HG03039 (cell line): Measurements from ENCODE around the gene GPR183.
A peak's percentile ranks its signal among the peaks of the same experiment; 100 is the strongest.

ENCODE experiments used
- ATAC-seq: cut with Tn5 transposase; IDR thresholded peaks from one replicate; pipeline ENCODE4 v1.9.1; 2021; ENCODE audit warnings: mild to moderate bottlenecking, moderate library complexity; ENCODE audit not compliant: unreplicated experiment

The GPR183 gene

DNA sequence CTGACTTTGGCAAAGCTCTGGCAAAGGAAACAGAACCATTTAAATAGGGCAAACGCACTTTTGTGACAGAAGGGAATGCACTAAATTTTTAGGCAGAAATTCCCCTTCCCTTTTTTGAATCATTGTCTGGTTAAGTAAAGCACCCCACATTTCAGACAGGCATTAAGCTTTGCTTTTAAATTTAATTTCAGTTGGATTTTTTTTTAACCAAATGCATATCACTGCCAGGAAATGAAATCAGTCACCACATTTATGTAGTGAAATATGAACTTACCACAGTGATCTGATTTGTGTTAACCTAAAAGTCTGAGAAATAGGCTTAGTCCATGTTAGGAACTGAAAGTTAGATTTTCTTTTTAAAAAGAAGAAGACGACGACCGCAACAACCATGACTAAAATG is 10.8 kb downstream of the GPR183 start:
- no peak for ATAC-seq

DNA sequence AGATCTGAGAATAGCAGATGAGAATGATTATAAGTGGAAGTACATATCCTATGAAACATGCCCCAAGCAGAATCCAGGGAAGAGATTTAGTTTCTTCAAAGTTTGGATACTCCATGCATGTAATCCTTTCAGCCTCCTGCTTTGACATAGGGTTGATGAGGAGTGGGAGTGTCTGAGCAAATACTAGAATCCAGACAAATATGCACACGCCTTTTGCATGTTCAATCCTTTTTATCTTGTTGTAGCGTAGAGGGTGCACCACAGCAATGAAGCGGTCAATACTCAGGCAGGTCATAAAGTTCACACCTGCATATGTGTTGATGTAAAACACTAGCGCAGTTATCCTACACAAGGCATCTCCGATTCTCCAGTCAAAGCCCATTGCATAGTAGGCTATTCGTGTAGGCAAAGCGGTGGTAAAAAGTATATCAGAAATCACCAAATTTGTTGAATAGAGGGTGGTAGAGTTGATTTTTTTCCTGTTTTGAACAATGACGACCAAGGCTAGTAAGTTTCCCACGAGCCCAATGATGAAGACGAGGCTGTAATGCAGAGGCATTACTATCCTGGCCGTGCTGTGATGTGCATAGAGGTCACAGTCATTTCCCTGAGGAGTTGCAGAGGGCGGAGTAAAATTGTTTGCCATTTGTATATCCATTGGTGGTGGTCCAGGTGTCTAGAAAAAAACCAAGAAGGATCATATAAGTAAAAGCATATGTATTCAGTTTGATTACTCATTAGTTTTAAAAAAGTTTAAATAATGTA is 11.5 kb downstream of the GPR183 start:
- ATAC-seq = no peak

DNA sequence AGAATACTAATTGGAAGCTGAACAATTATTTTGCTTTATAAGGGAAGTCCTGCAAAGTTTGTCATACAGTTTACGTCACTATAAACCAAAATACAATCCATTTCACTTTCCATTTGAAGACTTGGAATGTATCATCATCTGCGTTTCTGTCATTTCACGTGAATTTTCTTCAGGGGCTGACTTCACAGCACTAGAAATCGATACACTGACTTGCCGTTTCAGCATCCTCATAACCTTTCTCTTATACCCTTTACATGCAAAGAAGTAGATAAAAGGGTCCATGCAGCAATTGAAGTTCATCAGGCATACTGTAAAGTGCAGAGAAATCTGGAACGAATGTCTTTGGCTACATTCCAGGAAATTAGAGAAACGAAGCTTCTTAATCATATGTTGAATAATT is 12.2 kb downstream of the GPR183 start:
- no peak for ATAC-seq

DNA sequence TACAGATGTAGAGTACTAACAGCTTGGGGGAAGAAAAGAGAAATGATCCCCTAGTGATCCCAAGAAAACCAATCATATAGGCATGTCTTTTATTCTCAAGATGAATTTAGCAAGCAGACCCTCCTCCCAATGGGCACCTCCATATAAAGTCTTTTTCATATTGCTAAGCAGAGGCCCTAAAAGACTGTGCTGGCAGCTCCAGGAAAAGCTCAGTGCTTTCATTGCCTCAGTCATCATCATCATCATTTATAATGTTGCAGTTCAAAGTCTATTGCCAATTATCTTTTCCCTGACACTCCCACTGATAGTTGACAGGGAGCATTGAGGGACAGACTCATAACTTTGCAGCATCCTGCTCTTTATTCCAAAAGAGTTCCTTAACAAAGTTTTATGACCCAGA is 13.0 kb downstream of the GPR183 start:
- no peak for ATAC-seq

DNA sequence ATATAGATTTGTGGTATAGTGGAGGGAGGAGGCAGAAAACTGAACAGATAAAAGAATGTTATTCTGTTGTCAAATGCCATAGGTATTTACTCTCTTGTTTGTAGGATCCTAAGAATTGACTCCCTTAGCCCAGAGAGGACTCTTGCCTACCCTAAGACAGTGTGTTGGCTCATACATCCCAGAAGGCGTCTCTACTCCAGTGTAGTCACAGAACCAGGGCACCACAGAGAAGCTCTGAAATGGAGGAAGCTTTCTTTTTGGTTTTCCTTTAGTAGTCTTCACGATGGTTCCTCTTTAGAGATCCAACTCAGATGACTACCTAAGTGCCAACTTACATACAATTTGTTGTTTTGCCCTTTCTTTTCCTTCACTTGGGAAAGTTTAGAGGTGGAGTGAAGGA is 14.0 kb downstream of the GPR183 start:
- ATAC-seq = no peak

DNA sequence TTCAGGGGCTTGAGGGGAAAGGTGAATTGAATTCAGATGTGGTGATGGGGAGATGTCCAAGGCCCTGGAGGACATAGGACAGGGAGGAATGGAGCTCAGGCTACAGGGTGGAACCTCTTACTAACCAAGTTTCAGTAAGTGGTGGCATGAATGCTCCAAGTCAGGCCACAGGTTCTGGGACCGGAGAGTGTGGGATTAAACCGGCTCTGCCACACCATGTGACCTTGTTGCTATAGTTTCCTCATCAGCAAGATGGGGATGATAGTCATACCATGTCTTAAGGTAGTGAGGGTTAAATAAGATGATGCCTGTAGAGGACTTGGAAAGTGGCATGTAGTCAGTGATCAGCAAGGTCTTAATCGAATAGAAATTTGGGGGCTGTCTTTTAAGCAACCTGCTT is 16.3 kb downstream of the GPR183 start:
- no peak for ATAC-seq

DNA sequence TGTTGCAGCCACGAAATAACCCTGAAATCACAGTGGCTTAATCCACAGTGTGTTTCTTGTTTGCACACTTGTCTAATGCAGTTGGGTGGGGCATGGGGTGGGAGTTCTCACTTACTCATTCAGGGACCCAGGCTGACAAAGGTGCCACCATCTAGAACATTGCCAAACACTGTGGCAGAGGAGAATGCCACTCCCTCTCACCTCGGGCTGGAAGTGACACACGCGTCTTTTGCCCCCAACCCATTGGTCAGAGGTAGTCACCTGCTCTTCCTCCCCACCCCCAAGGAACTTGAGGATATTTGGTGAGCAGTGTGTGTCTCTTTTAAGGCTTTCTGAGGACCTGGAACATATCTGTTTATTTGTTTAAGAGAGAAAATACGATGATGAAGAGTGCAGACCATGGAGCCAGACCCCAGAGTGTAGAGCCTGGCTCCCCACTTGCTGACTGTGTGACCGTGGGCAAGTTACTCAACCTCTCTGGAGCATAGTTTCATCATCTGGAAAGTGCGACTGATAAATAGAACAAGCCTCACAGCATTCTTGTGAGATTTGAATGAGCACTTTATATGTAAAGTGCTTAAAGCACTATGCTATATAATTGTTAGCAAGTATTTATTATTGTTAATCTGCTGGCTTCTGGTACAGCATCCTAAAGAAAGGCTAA is 17.4 kb downstream of the GPR183 start:
- no peak for ATAC-seq

DNA sequence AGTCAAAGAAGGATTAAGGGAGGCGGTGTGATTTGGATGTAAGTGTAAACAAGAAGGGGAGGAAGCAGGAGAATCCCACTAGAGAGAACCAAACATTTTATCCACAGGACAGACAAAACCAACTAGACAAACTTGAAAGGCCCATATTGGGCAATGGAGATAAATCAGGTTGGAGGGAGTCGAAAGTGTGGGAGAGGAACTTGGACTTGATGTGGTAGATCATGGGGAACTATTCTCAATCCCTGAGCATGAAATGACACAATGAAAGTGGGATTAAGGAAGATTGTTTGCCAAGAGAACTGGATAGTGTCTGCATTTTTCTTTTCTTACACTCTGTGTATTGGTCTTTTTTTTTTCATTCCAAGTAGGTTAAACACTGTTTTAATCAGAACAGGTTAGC is 17.9 kb downstream of the GPR183 start:
- no peak for ATAC-seq

DNA sequence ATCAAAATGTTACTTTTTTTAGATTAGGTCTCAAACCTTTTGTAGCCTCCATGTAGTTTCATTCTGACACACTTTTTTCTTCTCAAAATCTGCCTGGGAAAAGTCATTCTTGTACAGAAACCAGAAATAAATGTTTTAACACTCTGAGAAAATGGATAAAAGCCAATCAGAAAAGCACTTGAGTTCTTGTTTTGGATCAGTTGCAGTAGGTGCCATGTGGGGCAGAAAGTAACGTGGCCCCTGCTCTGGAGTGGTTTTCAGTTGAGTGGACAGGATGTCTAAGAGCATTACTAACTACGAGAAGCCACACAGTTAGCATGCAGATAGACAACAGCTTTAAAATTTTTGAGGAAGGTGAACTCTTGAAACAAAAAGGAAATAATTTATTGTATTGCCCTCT is 19.1 kb downstream of the GPR183 start:
- ATAC-seq = peak; percentile 86

DNA sequence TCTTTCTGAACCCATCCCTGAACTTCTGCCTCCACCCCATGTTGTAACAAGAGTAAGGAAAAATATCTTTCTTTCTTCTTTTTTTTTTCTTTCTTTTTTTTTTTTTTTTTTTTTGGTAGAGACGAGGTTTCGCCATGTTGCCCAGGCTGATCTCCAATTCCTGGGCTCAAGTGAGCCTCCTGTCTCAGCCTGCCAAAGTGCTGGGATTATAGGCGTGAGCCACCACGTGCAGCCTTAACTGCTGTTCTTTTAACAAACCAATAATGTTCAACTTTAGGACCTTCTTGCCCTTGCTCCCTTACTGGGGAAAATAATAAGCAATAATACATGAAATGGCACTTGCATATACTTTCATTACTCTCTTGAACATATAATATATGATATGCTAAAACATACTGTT is 19.6 kb downstream of the GPR183 start:
- no peak for ATAC-seq

DNA sequence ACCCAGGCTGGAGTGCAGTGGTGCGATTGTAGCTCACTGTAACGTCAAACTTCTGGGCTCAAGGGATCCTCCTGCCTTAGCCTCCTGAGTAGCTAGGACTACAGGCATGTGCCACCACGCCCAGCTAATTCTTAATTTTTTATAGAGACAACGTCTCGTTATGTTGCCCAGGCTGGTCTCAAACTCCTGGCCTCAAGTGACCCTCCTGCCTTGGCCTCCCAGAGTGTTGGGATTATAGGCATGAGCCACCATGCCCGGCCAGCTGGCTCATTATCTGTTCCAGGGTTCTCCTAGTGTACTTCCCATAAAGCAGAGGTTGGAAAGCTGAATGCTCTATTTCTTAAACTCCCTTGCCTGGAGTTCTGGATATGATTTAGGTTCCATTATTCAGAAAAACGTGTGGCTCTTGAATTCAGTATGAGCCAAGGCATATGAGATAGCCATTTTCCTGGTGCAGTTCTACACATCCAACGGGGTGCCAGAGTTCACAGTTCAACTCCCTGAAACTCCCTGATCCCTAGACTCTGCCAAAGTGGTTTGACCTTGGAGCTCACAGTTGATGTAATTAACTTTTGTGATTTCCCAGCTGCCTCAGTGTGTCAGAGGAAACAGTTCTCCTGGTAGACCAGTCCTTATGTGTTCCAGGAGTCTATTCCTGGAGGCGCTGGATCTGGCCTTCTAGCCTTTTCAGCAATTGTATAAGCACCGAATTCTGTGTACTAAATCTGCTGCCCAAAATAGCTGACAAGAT is 21.6 kb downstream of the GPR183 start:
- ATAC-seq = no peak

DNA sequence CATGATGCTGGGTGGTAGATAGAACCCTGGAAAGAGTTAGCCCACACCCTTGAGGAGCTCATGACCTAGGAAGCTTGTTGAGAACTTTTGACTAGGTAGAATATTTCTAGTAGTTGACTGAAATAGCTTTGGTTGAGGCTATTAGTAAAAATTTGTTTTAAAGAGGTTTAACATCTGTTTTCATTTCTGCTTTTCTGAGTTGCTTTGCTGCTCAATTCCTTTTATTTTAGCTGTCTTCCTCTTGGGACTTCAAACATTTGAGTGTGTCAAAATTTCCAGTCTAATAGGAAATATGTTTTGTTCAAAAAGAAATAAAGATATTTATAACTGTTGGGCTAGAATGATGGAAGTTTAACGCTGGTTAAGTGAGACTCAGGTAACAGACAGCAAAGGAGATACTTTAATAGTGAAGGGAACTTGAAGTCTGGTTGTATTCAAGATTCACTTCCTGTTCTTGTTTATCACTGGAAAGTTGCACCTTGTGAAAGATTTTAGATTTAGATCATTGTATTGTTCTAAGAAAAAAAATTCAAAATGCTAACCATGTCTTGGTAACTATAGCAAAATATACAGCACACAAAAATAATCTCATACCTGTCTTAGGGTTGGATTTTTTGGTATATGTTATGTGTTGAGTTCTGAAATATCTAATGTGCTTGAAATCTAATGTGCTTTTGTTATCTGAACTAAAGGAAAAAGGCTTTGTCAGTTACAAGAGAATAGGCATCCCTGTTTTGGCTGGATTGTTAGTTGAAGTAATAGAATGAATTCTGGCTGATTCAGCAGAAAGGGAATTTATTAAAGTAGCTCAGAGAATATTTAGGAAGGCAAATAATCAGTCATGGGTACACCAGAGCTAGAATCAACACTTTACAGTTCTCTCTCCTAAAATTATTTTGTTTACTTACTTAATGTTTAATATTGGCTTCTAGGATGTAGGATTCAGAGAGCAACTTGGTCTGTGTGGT is 24.7 kb downstream of the GPR183 start:
- ATAC-seq = peak; percentile 57

DNA sequence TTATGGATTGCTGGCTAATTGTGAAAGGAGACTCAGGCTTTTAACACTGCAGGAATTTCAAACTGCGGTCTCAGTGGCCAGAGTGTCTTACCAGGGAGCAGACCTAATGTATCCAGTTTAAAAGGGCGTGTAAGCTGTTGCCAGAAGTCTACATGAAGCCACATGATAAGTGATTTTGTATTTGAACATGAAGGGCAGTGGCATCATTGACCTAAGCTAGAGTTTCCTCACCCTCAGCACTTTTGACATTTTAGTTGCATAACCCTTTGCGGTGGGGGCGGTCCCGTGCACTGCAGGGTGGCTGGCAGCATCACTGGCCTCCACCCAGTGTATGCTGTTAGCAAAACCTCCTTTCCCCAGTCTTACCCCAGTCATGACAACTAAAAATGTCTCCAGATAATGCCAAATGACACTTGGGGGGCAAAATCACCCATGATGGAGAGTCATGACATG is 25.4 kb downstream of the GPR183 start:
- ATAC-seq = peak; percentile 66

DNA sequence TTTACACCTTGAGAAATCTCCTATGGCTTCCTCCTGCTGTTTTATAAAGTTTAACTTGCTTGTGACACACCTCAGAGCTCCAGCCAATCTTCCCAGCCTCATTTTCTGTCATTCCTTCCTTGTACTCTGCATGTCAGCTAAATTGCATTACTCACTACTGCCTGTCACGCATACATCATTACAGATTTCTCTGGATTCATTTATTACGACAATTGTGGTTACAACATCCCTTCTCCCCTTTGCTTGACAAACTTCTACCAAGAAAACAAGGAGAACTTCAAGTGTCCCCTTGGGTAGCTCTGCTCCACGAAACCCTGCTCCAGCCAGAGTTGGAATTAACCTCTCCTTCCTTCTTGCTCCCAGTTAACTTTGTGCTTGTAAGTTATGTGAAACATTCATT is 27.0 kb downstream of the GPR183 start:
- ATAC-seq = no peak

DNA sequence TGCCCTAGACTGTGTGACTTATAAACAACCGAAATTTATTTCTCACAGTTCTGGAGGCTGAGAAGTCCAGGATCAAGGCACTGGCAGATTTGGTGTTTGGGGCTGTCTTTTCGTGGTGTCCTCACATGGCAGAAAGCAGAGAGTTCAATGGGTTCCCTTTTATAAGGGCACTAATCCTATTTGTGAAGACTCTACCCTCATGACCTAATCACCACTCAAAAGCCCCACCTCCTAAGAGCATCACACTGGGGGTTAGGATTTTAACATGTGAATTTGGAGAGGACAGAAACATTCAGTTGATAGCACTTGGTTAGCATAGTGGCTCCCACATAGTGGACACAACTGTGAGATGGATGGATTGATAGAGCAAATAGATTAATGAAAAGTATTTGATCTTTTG is 27.6 kb downstream of the GPR183 start:
- ATAC-seq = no peak

DNA sequence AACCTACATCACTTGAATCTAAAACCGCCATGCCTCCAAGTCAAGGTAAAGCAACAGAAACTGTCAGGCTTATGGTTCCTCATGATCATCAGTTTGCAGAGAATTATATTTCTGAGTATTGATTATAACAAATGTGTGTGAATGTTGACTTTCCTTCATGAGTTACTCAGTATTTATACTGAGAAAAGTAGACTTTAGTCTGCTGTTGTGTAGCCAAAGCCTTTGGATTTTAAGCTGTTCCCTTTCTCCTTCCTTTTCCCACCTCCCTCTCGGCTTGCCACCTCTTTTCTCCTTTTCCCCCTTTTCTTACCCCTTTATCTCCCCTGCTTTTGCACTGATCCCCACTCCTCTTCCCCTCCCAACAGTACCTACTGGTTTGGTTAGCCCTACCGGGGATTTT is 28.4 kb downstream of the GPR183 start:
- no peak for ATAC-seq

DNA sequence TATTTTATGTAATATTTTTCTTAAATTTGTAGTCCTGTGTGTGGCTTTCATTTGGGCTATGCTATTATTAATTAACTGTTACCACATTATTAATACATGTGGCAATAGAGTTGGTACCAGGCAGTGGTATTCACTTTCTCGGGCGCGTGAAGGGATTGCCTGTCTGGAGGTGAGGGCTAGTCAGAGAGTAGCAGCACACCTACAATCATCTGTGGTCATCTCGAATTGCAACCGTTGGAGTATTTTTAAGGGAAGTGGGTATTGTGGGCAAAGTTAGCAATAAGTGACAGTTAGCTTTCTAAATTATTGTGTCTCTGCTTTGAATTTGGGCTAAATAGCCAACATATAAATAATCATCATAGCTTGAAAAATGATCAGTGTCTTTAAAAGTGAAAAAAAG is 29.0 kb downstream of the GPR183 start:
- no peak for ATAC-seq

DNA sequence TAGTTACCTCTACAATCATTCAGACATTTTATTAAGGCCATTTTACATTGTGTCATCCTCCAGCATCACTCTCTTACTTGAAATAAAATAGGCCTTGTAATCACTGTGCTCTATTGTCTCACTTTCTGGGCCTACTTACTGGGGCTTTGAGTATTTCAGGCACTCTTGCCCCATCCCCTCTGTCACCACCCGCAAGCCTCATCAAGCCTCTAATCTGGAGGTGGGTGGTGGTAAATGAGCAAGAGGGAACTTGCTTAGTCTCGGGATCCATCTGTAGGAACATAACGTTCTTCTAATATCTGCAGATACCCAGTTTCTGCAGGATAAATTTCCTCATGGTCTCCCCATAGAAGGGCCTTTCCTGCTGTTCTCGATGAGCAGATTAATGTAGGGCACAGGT is 29.6 kb downstream of the GPR183 start:
- no peak for ATAC-seq

DNA sequence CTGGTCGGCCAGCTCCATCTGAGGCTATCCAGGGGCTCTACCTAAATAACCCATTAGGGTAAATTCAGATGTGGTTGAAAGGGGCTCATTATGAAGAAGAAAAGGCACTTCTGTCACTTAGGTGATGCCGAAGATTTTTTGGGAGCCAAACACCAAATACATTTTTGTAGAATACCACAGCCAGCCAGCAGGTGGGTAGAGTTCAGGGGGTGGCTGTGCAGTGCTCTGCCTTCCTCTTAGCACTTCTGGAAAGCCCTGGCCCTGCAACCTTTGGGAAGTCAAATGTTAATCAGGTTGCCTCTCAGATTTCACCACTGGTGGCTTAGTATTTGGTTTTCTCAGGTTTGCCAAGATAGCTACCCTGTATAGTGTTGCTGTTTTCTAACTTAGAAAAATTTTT is 30.5 kb downstream of the GPR183 start:
- no peak for ATAC-seq

DNA sequence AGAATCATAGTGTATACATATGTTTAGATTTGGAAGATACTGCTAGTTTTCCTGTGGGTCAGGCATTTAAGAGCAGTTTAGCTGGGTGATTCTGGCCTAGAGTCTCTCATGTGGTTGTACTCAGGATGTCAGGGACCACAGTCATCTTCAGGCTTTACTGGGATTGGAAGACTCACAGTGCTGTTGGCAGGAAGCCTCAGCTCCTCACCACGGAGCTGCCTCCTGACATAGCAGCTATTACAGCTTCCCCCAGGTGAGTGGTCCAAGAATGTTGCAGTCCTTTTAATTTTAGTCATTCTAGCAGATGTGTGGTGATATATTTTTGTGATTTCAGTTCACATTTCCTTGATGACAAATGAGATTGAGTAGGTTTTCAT is 32.1 kb downstream of the GPR183 start:
- ATAC-seq = no peak

DNA sequence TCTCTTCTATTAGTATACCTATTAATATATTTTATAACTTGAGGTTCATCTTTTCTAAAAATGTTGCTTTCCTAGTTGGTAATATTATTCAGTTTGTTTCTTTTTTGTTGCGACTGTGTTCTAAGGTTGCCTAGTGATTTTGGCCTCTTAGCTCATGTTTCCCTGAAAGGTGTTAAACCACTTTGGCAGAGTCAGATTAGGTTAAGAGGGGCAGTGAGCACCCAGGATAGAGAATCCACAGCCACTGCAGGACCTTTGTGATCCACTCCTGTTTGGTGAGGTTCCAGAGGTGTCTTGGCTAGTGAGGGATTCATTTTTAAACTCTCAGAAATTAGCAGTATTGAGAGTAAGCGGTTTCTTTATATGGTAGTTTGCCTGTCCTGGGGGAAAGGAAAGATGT is 34.1 kb downstream of the GPR183 start:
- no peak for ATAC-seq
